HG03196 (cell line): ENCODE results near the gene CTSL.

Experiments used
- ATAC-seq: cut with Tn5 transposase; IDR thresholded peaks from one replicate; pipeline ENCODE4 v1.9.1; 2021; ENCODE audit not compliant: unreplicated experiment

CTSL gene

DNA sequence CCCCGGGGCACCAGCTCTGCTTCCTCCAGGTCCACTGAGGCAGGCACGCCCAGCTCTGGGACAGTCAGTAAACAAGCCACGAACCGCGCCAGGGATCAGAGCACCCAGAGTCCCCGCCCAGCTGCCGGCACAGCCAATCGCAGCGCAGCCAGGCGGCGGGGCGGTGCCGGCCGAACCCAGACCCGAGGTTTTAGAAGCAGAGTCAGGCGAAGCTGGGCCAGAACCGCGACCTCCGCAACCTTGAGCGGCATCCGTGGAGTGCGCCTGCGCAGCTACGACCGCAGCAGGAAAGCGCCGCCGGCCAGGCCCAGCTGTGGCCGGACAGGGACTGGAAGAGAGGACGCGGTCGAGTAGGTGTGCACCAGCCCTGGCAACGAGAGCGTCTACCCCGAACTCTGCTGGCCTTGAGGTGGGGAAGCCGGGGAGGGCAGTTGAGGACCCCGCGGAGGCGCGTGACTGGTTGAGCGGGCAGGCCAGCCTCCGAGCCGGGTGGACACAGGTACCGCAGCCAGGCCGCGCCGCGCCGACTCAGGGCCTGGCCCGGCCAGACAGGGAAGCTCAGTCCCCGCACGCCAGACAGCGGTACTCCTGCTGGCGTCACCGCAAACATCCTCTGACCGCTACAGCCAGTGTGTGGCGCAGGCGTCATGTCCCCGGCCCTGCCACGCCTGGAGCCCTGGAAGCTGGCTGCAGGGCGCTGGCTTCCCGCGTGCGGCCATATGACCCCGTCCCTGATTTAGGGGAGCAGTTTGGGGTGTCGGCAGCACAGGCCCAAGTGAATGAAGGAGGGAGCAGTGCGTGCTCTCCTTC is at the start of gene CTSL:
TSS of gene CTSL (plus strand) at position 220 of the 810 bp plus-strand sequence. CDS start 1,485 bp downstream, outside the sequence.
- ATAC-seq, result no peak

DNA sequence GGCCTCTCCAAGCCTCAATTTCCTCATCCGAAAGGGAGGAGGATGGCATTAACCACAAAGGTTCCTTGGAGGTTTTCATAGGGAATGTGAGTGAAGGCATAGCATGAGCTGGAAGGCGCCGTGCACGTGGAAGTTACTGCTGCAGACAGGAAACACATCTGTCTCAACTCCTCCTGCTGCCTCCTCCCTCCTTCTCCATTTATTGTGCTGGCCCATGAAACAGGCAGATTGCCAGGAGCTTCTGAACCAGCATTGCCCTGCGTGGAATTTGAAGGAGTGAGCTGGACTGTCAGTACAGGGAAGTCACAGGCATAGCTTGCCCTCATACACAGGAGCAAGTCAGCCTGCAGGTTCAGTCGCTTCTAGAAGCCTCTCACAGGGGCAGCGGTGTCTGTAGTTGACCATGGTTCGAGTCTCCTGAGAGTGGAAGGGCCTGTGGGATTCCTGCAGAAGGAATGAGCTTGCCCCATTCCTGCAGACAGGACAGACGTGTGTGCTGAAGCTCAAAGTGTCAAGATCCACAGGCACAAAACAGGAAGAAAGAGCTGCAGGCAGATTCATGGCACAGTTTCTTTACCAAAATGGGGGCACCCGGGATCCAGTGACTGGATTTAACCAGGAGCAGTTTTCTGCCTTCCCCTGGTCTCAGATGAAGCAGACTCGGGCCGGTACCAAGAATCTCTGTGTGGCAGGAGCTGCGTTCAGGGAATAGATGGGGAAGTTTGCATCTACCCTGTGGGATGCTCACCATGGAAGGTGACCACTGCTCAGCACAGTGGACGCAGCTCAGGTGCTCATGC is 48.7 kb upstream of the CTSL start:
- ATAC-seq, result no peak

DNA sequence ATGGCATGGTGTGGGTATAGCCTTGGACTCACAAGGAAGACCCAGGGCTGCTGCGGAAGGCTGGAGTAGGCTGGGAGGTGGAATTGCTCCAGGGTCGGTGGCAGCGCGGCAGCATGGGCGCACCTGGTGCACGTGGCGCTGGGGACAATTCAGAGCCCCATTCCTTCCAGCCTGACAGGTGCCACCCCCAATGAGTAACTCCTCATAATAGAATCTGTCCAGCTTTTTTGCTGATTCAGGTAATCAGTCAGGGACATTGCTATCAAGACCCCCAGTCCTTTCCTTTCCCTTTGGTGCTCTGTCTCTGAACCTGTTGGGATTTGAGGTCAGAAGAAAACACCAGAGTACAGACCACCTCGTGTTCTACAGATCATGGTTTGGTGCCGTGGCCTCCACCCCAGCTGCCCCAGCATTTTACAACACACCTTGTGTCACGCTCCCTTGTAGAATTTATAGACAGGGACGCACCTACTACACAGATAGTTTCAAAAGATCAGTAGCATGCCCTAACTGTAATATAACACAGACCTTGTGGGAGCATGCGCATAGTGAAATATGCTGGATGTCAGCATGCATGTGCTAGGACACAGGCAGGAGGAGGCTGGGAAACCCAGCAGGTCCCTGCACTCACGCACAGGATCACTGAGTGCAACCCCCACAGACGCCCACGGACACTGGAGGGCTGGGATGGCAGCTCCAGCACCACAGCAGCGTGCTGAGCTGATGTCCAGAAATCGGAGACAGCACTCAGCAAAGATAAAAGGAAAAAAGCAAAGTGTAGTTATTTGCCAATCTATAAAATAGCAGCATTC is 47.9 kb upstream of the CTSL start:
- no peak for ATAC-seq

DNA sequence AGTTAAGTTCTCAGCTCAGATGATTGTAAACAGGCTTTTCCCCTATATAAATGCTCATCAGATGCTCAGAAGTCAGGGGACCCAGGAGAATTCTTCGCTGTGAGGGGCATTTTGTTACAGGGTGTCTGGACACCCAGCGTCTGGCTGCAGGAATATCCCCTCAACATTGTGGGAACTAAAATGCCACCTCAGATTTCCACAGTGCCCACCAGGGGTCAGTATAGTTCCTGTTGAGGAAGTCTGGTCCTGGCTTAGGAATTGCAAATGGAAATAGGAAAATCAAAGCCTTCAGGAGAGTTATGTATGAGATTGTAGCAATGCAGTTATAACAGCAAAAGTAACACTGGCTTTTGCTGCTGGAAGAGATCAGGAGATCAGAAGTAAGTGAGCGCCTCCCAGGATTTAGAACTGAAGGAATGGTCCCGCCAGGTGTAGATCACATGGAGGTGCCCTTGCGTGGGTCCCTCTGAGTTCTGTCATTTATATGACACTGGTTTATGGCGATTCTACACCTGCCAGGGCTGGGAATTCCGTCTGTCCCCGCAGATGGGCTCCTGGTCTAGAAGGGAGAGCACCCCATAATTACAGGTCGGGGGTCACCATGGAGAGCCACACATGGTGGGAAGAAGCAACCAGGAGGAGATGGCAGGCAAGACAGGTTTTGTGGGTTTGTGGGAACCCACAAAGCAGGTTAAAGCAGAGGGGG is 47.1 kb upstream of the CTSL start:
- no peak for ATAC-seq

DNA sequence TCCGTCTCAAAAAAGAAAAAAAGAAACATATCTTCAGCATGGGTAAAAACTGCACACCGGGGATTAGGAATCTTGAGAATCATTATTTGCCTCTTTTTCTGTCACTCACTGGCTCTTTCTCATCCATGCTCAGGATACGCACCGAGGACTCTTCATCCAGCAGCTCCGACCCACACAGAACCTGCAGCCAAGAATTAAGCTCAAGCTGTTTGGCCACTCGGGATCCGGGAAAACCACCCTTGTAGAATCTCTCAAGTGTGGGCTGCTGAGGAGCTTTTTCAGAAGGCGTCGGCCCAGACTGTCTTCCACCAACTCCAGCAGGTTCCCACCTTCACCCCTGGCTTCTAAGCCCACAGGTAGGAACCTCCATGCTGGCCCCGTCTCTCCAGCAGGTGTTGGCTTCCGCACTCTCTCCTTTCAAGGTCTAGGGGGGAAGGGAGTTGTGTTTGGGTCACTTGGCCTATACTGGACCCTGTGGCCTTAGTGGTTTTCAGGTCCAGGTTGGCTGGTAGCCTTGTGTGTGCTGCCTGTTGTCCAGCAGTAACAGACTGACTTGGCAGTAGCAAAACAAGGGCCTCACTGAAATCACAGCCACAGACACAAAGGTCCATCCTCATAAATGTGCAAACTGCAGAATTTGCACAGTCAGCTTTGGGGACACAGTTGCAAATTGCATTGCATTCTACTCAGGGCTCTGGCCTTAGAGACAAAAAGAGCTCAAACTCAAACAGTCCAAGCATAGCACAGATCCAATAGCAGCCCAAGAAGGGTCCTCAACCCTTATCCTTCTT is 44.5 kb upstream of the CTSL start:
- no peak for ATAC-seq

DNA sequence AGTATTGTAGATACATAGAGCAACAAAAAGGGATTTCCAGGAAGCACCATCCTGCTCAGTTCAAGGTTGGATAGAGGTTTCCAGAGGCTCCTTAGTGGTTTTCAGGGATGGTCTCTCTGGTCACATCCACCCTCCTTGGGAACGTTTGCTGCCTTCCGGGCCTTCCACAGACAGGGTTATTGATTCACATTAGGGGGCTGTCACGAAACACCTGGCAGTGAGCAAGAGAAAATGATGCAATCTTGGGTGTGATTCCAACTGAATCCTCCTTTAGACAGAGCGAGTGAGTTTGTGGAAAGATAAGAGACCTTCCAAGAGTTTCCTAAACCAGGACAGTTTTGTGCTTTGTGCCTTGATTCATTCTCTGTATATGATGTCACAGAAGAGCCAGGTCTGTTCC is 43.8 kb upstream of the CTSL start:
- ATAC-seq, result no peak

DNA sequence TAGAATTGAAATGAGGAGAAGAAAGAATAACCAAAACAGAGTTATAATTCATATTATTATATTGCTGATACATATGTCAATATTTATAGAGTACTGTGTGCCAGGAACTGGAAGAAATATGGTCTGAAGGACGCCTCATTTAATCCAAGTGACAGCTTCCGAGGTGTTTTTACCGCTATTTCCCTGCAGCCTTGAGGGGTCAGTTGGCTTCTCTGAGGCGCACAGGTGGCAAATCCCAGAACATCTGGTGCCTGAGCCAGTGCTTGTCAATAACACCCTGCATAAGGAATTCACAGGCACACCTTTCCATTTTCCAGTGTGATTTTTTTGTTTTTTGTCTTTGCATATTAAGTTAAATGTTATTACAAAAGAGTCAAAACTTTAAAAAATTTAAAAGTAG is 43.3 kb upstream of the CTSL start:
- no peak for ATAC-seq

DNA sequence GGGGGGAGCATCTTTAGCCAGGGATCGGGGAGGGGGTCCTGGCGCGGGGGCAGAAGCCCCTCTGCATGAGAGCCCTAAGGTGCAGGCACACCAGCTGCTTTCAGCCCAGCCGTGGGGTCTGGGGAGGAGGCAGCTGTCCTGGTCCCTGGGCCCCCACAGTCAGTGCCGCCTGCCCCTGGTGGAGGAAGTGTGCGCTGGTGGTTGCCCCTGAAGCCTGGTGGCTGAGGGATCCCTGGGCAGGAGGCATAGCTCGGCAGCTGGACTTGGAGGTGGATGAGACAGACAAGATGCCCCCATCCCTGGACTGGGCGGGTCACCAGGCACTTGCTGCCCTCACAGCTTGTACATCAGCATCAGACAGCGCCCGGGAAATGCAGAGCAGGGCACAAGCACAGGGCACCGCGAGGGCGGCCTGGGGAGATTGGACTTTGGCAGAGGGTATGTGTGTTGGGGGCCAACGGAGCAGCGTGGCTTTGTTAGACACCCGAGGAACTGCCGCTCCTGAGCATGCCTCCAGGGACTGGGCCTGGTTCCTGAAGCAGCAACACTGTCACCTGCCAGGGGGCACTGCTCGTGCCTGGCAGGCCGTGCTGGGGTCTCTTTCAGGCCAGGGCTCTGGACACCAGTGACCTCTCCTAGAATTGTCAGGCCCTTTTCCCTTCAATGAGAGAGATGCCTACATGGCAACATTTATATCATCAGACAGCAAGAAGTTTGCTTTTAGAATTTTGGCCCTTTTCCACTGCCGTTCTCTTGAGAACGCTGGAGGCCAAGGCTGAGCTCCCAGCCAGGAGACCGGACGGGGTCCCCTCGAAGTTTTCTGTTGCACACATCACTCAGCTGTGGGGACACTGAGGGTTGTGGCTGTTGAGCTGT is 41.9 kb upstream of the CTSL start:
- ATAC-seq, result no peak

DNA sequence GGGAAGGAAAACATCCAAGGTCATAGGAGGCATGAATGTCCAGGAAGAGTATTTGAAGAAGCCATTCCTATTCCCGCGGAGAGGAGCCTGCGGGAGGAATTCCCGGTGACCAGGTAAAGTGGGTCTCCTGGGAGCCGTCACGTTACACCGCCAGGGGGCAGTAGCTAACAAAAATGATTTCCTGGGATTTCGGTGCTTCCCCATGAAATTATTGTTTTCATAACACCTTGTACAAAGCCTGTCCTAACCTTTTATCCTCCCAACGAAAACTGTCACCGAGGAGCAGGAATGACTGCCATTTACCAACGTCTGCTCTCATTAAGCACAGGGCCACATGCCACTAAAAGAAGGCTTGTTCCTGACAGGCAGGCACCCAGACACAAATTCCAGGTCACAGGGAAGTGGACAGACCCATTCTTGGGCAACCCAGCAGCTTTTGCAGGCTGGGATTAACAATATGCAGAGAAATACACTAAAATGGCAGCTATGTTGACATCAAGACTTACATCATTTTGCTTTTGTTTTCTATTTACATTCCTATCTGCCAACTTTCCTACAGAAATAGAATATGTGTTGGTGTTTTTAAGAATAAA is 41.2 kb upstream of the CTSL start:
- no peak for ATAC-seq

DNA sequence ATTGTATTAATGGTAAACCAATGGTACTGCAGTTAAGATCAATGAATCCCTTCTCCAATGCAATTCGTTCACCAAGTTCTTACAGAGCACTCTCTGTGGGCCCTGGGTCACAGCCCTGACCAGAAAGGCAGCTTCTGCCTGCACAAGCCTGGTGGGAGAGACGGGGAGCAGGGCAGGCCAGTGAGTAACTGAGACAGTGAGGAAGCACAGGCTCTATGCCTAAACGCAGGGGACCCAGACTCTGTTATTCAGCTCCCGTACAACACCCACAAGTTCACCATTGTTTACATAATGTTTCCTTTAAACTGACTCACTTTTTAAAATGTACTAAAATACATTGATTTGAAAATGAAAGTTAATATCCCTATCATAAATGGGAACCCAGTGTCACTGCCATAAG is 40.5 kb upstream of the CTSL start:
- ATAC-seq, result no peak

DNA sequence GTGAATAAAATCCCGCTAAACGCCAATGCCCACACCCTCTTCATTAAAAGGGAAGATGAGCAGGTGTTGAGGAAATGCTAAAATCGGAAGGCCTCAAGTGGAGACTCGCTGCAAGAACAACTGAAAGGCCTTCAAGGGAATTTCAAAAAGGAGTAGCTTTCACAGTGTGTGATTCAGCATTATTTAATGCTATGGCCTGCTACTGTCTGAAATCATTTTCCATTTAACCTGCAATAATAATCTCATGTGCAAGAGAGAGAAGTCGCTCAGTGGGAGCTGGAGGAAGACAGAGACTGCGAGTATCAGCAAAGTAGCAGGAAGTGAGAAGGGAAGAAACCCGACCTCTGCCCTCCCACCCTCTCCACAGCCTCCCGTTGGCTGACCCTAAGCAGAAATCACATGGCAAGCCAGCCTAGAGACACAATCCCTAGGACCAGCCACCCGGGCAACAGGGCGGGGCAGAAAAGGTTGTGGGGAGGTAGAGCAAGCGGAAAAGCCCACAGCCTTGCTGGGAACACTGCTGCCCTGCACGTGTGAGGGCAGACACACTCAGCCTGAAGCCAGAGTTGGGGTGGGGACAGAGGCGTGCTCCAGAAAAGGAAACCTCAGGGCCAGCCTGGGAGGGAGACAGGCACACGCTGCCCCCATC is 39.9 kb upstream of the CTSL start:
- ATAC-seq, result no peak

DNA sequence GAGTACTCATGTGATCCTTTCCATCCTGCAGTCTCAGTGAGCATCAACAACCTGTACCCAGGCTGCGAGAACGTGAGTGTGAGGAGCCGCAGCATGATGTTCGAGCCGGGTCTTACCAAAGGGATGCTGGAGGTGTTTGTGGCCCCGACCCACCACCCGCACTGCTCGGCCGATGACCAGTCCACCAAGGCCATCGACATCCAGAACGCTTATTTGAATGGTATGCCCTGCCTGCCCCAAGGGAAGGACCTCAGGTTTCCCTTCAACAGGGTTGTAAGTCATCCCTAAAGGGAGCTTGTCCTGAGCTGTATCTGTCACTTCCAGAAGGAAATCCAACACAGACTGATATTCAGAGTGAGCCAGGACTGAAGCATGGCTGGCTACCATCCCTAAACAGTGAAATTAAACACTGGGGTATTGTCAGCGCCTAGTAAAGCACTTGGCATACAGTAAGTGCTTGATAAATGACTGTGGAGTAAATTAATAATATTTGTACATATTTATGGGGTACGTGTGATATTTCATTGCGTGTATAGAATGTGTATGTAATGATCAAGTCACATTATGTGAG is 39.3 kb upstream of the CTSL start:
- ATAC-seq, result no peak

DNA sequence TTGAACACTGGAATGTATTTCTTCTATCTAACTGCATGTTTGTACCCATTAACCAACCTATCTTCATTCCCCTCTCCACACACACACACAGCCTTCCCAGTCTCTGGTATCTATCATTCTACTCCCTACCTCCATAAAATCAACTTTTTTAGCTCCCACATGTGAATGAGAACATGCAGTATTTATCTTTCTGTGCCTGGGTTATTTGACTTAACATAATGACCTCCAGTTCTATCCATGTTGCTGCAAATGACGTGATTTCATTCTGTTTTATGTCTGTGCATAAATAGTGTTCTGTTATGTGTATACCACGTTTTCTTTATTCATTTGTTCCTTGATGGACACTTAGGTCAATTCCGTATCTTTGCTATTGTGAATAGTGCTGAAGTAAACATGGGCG is 38.7 kb upstream of the CTSL start:
- ATAC-seq, result no peak

DNA sequence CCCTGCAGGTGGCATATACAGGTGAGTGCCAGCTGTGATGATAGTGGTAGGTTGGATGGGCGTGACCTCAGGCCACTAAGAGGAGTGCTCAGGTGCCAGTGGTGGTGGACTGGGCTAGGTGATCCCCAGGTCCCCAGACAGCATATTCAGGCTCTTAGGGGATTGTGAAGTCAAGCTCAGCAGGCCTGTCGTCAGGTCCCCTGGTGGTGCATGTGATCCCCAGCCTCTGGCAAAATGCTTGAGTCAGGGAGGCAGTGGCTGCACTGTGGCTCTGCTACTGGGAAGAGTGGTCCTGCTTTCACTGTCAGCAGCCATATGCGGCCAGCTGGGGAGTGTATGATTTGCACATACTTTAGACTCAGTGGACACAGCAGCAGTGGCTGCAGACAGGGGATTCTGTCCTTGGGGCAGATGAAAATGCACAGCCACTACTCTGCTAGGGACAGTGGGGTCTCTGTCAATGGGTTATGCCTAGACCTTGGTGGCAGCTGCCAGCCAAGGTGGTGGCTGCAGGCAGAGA is 31.6 kb upstream of the CTSL start:
- no peak for ATAC-seq

DNA sequence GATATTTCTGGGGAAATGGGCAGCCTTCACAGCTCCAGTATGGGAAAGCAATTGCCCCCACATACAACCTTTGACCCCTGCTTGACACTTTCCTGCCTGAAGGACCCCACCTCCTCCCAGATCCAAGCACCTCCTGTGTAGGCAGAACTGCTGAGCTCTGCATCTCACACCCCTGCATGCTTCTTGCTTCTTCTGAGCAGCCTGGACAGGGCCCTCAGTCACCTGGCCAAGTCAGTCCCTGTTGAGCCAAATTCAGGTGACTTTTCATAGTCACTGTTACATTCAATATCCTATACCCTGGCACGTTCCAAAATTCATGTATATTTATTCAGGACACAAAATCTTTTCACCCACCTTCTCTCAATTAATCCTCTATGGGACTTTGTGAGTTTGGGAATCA is 30.4 kb upstream of the CTSL start:
- no peak for ATAC-seq

DNA sequence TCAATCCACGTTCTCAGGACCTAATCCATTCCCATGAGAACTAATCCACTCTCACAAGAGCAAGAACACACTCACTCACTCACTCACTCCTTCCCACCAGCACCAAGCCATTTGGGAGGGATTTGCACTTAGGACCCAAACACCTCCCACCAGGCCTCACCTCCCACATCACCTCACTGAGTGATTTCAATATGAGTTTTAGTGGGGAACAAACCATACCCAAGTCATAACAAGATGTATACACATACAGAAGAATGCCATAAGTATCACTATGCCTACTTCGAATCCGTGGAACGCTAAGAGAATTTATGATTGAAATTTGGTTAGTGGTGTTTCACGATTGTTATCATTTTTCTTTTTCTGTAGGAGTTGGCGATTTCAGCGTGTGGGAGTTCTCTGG is 29.3 kb upstream of the CTSL start:
- no peak for ATAC-seq

DNA sequence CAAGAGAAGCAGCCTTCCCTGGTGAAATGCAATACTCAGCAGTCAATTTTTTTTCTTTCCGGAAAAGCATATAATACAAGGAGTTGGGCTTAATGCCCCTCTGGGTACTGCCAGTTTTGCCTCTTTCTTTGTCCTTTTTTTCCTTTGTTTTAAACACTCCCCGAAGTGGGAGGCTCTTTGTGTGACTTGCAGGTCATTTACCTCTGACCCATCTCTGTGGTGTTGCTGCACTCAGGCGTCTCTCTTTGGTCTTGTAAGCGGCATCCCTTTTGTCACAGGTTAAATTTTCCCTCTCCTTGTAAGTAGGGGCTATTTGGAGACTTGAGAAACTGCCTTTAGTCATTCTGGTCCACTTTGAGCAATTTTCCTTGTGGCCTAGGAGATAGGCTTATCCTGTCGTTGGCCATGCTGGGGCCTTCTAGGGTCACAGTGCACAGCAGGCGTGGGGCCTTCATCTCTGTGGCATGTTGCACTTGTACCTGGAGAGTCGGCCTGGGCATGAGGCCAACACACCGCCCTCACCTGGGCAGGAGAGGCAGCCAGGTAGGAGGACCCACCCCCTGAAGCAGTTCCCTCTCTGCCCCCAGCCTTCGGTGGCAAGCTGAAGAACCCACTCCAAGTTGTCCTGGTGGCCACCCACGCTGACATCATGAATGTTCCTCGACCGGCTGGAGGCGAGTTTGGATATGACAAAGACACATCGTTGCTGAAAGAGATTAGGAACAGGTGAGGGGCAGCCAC is 27.7 kb upstream of the CTSL start:
- no peak for ATAC-seq
